ENCODE measurements around the gene DIRAS1. TPM values are rescaled to one million over a fixed set of nuclear protein-coding genes. Genes with fewer than 3 reads are reported as not detected.
"Not testable (repeated sequence)": the region's sequence is repeated elsewhere in the genome, so short reads cannot be mapped to it uniquely, and the experiment has no call there.

The DIRAS1 gene
- polyA plus RNA-seq, 2 of the 4 experiments (the other 2 are of a cell fraction), result 2.5 to 4.3 TPM

DNA sequence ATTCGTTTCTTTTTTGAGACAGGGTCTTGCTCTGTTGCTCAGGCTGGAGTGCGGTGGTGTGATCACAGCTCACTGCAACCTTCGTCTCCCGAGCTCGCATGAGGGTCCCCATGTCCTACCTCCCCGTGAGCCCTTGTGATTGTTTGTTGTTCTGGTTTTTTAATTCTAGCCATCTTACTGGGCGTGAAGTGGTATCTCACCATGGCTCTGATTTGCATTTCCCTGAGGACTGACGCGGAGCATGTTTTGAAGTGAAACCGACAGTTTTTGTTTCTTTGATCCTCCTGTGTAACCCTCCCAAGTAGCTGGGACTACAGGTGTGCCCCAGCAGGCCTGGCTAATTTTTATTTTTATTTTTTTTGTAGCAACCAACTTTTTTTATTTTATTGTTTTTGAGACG is 40.4 kb downstream of the DIRAS1 start:
- Histone ChIP-seq H3K4me1 (no peaks in the 10 kb centered on the region), H3K27ac (no peak overlapping the region), H3K4me3 (no peak overlapping the region), H3K9me3 (no peaks in the 10 kb centered on the region), H3K4me2 (no peak overlapping the region)
- ChIA-PET POLR2A (no interaction called here), CTCF (interaction anchor here (2.4 kb wide), 1 partner anchor 33 kb away, joined by 9 read pairs; no protein-coding TSS in a partner anchor)
- FAIRE-seq (no peak), ATAC-seq (no peak), DNase-seq (ENCODE audit: low read depth in 1 of 2, low spot score in 1 of 2) (no peak)
- WGBS (ENCODE audit: missing lambda C conversion rate), result 60% methylated on average over 11 of the region's 11 CpGs
- no peak for TF ChIP-seq POLR2A (IDR thresholded peaks at IDR 0.05; ENCODE audit: low read length)

DNA sequence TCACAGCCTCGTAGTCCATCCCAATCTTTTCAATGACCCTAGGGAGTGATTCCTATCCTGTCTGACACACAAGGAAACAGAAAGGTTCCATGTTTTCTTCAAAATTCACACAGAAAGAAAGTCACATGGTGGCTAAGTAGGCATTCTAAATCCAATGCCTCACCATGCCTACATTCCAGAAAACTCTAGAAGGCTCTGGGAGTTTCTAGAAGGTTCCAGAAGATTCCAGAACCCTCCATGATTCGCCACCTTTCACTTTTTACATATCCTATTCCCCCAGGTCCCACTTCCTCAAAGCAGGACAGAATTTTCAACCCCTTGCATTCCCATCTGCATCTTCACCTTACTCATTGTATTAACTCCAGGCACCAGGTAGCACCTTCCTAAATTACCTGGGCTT is 41.7 kb downstream of the DIRAS1 start:
- H3K9me3 ChIP-seq, result no peaks in the 10 kb centered on the region
- H3K4me3 ChIP-seq, result no peak overlapping the region
- POLR2A ChIA-PET, result no interaction called here
- DNase-seq (ENCODE audit: low read depth in 1 of 2, low spot score in 1 of 2) (no peak), FAIRE-seq (no peak), ATAC-seq (no peak)
- H3K4me2 ChIP-seq, result no peak overlapping the region
- CTCF ChIA-PET, result no interaction called here
- WGBS (ENCODE audit: missing lambda C conversion rate), result 5% methylated on average over 2 of the region's 2 CpGs
- H3K27ac ChIP-seq, result no peak overlapping the region
- no peaks in the 10 kb centered on the region for H3K4me1 ChIP-seq
- TF ChIP-seq HOXB13 (CRISPR knock-in tag; IDR thresholded peaks at IDR 0.05; ENCODE audit: low read depth) (no peak), SREBF2 (IDR thresholded peaks at IDR 0.05) (no peak), ZFP36 (IDR thresholded peaks at IDR 0.05; ENCODE audit: borderline replicate concordance, partially characterized antibody) (no peak)
- TF ChIP-seq, protein P1, sequence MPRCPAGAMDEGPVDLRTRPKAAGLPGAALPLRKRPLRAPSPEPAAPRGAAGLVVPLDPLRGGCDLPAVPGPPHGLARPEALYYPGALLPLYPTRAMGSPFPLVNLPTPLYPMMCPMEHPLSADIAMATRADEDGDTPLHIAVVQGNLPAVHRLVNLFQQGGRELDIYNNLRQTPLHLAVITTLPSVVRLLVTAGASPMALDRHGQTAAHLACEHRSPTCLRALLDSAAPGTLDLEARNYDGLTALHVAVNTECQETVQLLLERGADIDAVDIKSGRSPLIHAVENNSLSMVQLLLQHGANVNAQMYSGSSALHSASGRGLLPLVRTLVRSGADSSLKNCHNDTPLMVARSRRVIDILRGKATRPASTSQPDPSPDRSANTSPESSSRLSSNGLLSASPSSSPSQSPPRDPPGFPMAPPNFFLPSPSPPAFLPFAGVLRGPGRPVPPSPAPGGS (IDR thresholded peaks at IDR 0.05), result no peak

DNA sequence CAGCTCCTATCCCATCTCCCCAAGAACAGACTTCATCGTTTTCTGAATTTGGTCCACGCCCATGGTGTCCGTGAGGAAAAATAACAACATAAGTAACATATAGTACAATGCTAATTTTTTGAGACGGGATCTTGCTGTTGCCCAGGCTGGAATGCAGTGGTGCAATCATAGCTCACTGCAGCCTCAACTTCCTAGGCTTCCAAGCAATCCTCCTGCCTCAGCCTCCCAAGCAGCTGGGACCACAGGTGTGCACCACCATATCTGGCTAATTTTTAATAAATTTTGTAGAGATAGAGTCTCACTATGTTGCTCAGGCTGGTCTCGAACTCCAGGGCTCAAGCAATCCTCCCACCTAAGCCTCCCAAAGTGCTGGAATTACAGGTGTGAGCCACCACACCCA is 42.2 kb downstream of the DIRAS1 start:
- WGBS (ENCODE audit: missing lambda C conversion rate), result 51% methylated on average over 5 of the region's 5 CpGs

DNA sequence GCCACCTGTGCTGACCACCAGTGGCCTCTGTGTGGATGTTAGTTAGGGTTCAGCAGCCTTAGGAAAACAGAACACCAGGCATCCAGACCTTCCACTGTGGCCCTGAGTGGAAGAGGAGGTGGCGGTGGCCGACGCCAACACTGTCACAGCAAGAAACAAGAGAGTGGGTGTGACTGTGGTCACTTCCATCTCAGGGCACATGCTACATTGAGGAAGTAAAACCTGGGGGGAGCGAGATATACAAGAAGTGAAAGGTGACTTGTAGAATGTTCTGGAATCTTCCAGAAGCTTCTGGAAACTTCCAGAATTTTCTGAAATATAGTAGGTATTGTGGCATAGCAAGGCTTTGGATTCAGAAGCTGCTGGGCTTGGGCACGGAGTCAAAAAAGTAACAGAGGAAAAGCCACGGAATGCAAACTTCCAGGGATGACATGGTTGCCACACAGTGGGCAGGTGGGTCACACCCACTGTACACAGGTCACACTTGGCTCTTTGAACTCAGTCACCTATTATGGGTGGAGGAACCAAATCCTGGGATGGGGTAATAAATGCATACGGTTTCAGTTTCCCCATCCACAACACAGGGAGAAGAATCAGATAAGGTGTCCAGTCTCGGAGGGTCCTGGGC is 43.0 kb downstream of the DIRAS1 start:
- Histone ChIP-seq H3K4me2 (no peak overlapping the region), H3K4me3 (no peak overlapping the region), H3K27ac (no peak overlapping the region), H3K9me3 (no peaks in the 10 kb centered on the region), H3K4me1 (no peaks in the 10 kb centered on the region)
- TF ChIP-seq ESRRA (IDR thresholded peaks at IDR 0.05; ENCODE audit: borderline replicate concordance, low read length) (no peak), FOSL2 (IDR thresholded peaks at IDR 0.05) (no peak), FOSL2 (CRISPR knock-in tag; IDR thresholded peaks at IDR 0.05) (no peak), CBX8 (IDR thresholded peaks at IDR 0.05) (no peak), HOXA7 (CRISPR knock-in tag; IDR thresholded peaks at IDR 0.05) (no peak), RCOR1 (IDR thresholded peaks at IDR 0.05; ENCODE audit: low read depth, low read length) (no peak), NPAS2 (CRISPR knock-in tag; IDR thresholded peaks at IDR 0.05; ENCODE audit: borderline replicate concordance) (no peak), PHF8 (IDR thresholded peaks at IDR 0.05; ENCODE audit: borderline replicate concordance, low read depth) (no peak), SMC3 (IDR thresholded peaks at IDR 0.05) (no peak), CHD2 (IDR thresholded peaks at IDR 0.05; ENCODE audit: low read length, partially characterized antibody) (no peak), FOSB (CRISPR knock-in tag; IDR thresholded peaks at IDR 0.05) (no peak), ZFP36 (IDR thresholded peaks at IDR 0.05; ENCODE audit: borderline replicate concordance, partially characterized antibody) (no peak), MAFK (IDR thresholded peaks at IDR 0.05; ENCODE audit: partially characterized antibody) (no peak)
- ChIA-PET POLR2A (no interaction called here), CTCF (interaction anchor here (0.7 kb wide), 1 partner anchor 41 kb away, joined by 3 read pairs; no protein-coding TSS in a partner anchor)
- WGBS (ENCODE audit: missing lambda C conversion rate), result 50% methylated on average over 8 of the region's 8 CpGs
- no peak for FAIRE-seq
- ATAC-seq, result no peak
- no peak for DNase-seq (ENCODE audit: low read depth in 1 of 2, low spot score in 1 of 2)

More for the DNA sequence above, 42.2 kb downstream of the DIRAS1 start:
- DNase-seq (ENCODE audit: low read depth in 1 of 2, low spot score in 1 of 2); H3K4me2 ChIP-seq; ATAC-seq; H3K4me3 ChIP-seq; H3K9me3 ChIP-seq; CTCF ChIA-PET; H3K4me1 ChIP-seq; FAIRE-seq; H3K27ac ChIP-seq; POLR2A ChIA-PET: not testable (repeated sequence)

DNA sequence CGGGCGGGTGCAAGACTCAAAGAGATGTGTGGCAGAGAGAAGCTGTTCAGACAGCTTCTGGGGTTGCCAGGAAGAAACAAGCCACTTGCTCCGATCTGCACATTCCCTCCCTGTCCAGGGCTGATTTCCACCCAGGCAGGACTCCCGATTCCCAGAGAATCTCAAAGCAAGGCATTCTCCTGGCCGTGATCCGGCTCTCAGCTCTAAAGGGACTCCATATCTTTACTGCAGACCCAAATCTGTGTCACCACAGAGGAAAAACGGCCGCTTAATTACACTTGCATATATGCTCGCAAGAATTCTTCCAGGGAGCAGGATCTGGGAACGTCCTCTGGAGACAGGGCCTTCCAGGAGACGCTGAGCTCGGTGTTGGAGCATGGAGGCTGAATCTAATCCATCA is 44.3 kb downstream of the DIRAS1 start:
- TF ChIP-seq JUNB (IDR thresholded peaks at IDR 0.05) (no peak), HEYL (CRISPR knock-in tag; IDR thresholded peaks at IDR 0.05) (no peak), EP300 (IDR thresholded peaks at IDR 0.05) (no peak)
- TF ChIP-seq, protein P2, sequence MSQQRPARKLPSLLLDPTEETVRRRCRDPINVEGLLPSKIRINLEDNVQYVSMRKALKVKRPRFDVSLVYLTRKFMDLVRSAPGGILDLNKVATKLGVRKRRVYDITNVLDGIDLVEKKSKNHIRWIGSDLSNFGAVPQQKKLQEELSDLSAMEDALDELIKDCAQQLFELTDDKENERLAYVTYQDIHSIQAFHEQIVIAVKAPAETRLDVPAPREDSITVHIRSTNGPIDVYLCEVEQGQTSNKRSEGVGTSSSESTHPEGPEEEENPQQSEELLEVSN (IDR thresholded peaks at IDR 0.05; ENCODE audit: borderline replicate concordance, low read depth), result no peak
- Histone ChIP-seq H3K4me1 (no peaks in the 10 kb centered on the region), H3K4me2 (no peak overlapping the region), H3K9me3 (no peaks in the 10 kb centered on the region), H3K4me3 (no peak overlapping the region), H3K27ac (no peak overlapping the region)
- ChIA-PET CTCF (interaction anchor here (2.4 kb wide), 1 partner anchor 29 kb away, joined by 6 read pairs; no protein-coding TSS in a partner anchor), POLR2A (no interaction called here)
- FAIRE-seq (no peak), DNase-seq (ENCODE audit: low read depth in 1 of 2, low spot score in 1 of 2) (no peak), ATAC-seq (no peak)
- WGBS (ENCODE audit: missing lambda C conversion rate), result 45% methylated on average over 12 of the region's 12 CpGs

All from A549 (cell line).